Stomach (tissue), 4 donors: ENCODE results near the gene SHISAL1.

Experiments used
- EP300 ChIP-seq: sonication (generic); formaldehyde crosslinking; IDR thresholded peaks from one replicate; pipeline ENCODE4 v1.6.1; 2017; ENCODE audit warnings: antibody characterized with exemption
- POLR2A ChIP-seq, 4 donors: fragments of 450-650 bp; IDR thresholded peaks; one replicate each; pipeline ENCODE4 v1.6.1; 2016; ENCODE audit warnings: antibody characterized with exemption in 4 of 4, control low read depth in 2 of 4, mild to moderate bottlenecking in 1 of 4, moderate library complexity in 1 of 4
- POLR2AphosphoS5 ChIP-seq, 3 donors: sonication (generic); formaldehyde crosslinking; IDR thresholded peaks; one replicate each; pipeline ENCODE4 v1.6.1; 2016; ENCODE audit warnings: antibody characterized with exemption in 3 of 3
- TF ChIP-seq, protein P1 (sequence below), 7 experiments: fragments of 450-650 bp in 4 of 7; fragments of 200-600 bp in 3 of 7; sonication (generic) in 3 of 7; IDR thresholded peaks; one replicate each; pipeline ENCODE4 v1.5.1; 2016 to 2019; ENCODE audit warnings: antibody characterized with exemption in 7 of 7, control low read depth in 2 of 7, mild to moderate bottlenecking in 1 of 7

DNA sequence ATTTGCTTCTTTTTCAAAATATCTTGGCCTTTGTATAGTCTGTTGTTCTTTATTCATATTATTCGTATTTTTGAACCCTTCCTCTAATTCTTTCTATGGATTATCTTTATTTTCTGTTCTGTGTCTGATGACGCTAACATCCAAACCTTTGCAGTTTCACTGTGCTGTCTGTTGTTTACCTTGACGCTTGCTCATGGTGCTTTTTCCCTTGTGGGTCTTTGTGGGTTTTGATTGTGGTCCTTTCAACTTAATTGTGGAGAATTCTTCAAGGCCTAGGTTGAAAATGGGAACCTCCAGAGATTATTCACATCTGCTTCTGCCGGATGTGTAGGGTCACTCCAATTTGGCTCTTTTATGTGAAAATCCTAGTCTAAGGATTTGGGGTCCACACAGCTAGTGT, 97.5 kb downstream of the SHISAL1 start:
- TF ChIP-seq, protein P1, sequence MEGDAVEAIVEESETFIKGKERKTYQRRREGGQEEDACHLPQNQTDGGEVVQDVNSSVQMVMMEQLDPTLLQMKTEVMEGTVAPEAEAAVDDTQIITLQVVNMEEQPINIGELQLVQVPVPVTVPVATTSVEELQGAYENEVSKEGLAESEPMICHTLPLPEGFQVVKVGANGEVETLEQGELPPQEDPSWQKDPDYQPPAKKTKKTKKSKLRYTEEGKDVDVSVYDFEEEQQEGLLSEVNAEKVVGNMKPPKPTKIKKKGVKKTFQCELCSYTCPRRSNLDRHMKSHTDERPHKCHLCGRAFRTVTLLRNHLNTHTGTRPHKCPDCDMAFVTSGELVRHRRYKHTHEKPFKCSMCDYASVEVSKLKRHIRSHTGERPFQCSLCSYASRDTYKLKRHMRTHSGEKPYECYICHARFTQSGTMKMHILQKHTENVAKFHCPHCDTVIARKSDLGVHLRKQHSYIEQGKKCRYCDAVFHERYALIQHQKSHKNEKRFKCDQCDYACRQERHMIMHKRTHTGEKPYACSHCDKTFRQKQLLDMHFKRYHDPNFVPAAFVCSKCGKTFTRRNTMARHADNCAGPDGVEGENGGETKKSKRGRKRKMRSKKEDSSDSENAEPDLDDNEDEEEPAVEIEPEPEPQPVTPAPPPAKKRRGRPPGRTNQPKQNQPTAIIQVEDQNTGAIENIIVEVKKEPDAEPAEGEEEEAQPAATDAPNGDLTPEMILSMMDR (IDR thresholded peaks at IDR 0.05) = no peak
- TF ChIP-seq POLR2AphosphoS5 (IDR thresholded peaks at IDR 0.05) = no peak
- TF ChIP-seq EP300 = no peak
- TF ChIP-seq POLR2A (IDR thresholded peaks at IDR 0.05) = no peak
